DND-41 (cell line): ENCODE data around the gene LILRB5.

Source experiments
- EZH2 ChIP-seq: IDR thresholded peaks from 3 replicates; pipeline ENCODE4 v1.6.1; 2012; ENCODE audit warnings: borderline replicate concordance, low read depth, mild to moderate bottlenecking, moderate library complexity, low read length, inconsistent platforms; ENCODE audit not compliant: severe bottlenecking
- TF ChIP-seq, protein P1 (sequence below): IDR thresholded peaks from 2 replicates; pipeline ENCODE4 v1.5.1; 2012; ENCODE audit warnings: borderline replicate concordance, low read length, moderate library complexity, mild to moderate bottlenecking; ENCODE audit not compliant: poor library complexity, severe bottlenecking; ENCODE audit errors: extremely low read depth

DNA sequence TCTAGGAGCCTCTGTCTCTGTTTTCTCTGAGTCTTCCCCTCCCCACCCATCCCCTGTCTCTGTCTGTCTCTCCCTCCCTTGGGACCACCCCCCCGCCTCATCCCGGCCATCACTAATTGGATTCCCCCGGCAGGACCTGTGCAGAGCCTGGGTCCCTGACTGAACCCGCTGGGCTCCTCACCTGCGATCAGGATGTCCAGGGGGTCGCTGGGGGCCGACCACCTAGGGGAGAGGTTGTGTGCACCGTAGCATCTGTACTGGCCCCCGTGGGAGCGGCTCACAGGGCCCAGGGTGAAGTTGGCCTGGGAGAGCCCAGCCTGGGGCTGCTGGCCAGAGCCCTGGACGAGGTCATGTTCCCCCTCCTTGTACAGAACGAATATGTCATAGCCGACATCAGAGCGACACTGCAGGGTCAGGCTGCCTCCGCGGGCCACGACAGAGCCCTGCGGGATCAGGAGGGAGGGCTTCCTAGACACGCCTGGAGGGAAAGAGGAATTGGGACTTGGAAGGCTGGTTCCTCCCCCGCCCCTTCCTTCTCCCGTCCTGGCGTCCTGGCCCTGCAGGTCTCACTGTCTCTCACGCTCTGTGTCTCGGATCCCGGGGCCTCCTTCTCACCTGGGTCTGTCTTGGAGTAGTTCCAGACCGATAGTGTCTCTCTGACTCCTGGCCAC, 1.8 kb downstream of the LILRB5 start:
- TF ChIP-seq, protein P1, sequence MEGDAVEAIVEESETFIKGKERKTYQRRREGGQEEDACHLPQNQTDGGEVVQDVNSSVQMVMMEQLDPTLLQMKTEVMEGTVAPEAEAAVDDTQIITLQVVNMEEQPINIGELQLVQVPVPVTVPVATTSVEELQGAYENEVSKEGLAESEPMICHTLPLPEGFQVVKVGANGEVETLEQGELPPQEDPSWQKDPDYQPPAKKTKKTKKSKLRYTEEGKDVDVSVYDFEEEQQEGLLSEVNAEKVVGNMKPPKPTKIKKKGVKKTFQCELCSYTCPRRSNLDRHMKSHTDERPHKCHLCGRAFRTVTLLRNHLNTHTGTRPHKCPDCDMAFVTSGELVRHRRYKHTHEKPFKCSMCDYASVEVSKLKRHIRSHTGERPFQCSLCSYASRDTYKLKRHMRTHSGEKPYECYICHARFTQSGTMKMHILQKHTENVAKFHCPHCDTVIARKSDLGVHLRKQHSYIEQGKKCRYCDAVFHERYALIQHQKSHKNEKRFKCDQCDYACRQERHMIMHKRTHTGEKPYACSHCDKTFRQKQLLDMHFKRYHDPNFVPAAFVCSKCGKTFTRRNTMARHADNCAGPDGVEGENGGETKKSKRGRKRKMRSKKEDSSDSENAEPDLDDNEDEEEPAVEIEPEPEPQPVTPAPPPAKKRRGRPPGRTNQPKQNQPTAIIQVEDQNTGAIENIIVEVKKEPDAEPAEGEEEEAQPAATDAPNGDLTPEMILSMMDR = no peak
- TF ChIP-seq EZH2 = no peak
